ENCODE data around the gene PLVAP.
"Not testable (repeated sequence)": the region's sequence is repeated elsewhere in the genome, so short reads cannot be mapped to it uniquely, and the experiment has no call there.

Gene PLVAP

DNA sequence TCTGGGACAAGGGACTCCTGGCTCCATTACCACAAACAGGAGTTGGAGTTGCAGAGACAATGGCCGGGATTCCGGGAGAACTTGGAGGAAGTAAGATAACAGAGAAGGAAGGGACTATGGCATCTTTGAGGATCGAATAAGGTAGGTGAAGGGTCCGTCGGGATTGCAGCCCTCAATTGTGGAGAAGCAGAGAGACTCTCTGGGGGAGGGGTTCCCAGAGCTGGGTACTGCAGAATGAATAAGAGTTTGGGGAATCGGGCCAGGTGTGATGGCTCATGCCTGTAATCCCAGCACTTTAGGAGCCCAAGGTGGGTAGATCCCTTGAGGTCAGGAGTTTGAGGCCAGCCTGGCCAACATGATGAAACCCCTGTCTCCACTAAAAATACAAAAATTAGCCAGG is 24.5 kb upstream of the PLVAP start:
- DNase-seq (ENCODE audit: low spot score): no peak

DNA sequence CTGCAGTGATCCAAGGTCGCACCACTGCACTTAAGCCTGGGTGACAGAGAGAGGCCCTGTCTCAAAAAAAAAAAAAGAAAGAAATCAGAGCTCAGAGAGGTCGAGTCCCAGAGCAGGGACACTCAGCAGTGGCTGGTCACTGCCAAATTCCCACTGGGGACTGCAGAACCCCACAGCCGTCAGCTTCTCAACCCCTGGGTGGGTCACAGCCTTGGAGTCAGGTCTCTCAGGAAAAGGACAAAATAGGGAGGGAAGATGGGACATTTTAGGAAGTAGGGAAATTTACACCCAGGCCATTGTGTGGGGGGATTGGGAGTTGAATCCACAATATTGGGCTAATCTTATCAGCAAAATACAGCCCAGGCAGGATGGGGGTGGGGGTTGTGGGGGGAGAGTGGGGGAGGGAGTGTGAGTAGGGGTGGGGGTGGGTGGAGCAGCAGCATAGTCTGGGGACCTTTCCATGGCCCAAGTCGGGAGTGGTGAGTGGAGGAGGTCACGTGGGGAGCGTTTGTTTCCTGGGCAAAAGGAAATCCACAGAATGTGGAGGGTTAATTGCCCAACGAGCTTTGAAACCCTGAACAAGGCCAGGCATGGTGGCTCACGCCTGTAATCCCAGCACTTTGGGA is 21.9 kb upstream of the PLVAP start:
- DNase-seq (ENCODE audit: low spot score): no peak

DNA sequence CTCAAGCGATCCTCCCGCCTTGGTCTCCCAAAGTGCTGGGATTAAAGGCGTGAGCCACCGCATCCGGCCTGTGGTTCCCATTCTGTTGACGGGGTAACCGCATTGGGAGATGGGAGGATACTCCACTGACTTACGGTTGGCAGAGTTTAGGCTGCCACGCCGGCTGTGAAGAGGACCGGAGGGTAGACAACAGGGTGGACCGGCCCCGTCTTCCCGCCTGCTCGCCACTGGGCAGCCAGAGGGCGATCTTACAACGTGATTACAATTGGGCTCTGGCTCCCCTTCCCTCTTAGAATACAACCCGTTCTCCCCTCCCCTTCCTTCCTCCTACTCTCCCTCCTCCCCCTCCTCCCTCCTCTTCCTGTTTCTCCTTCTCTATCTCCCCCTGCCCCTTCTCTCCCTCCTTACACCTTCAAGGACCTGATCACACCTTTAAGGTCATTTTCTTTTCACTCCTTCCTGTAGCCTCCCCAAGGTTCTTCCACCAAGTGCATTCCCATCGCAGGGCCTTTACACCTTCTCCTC is 17.8 kb upstream of the PLVAP start:
- DNase-seq (ENCODE audit: low spot score): peak; percentile 70

DNA sequence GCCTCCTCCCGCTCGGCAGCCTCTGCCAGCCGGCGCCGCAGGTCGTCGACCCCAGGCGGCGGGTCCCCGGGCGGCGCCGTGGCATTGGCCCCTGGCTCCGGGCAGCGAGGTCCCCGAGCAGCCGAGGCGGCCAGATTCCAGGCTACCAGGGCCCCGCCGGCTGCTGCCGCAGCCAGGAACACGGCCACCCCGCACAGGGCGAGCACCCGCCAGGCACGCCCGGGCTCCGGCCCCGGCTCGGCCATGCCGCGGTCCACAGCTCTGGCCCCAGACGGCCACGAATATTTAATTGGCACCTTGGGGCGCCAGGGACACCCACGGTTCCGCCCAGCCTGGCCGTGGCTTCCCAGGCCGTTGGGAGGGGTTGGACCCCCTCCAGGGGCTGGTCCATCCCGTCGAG is 16.8 kb upstream of the PLVAP start, which contains the start of gene CCDC194:
Gene CCDC194, minus strand, starts transcription at position 283 of the 400 bp plus-strand sequence. Its CDS starts 38 bp downstream, at position 245.
- DNase-seq (ENCODE audit: low spot score): no peak

GRCh38 chr19:17393002-17393401 is 15.9 kb upstream of the PLVAP start:
- no peak for DNase-seq (ENCODE audit: low spot score)

DNA sequence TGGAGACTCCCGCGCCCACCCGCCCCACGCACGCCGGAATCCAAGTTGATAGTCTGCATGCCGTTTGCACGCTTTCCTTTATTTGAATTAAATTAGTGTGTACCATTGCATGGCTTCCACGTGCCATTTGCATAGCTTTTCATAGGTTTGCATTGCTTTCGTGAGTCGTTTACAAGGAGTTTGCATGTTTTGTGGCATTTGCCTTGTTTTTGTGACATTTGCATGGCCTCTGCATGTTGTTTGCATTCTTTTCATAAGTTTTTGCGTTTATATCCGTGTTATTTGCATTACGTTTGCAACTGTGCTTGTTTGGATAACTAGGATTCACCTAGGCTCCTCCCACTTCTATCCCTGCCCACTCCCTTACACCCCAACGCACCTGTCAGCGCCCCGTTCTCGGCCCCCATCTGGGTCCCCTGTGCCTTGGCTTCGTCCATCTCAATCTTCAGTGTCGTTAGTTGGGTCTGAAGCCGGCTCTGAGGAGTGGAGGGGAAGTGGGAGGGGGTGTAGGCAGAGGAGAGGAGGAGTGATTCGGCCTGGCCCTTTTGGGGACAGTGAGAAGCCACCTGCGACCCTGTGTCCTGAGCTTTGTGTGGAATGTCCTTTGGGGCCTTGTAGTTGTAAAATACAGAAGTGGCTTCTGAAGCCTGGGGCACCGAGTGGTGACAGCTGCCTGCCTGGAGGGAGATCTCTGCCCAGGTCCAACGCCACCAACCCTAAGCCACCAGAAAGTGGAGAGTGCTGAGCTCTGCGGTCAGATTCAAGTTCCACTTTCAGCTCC is 14.4 kb upstream of the PLVAP start:
- DNase-seq (ENCODE audit: low spot score): no peak

- peak; percentile 80 for DNase-seq (ENCODE audit: low spot score)
Observed at GRCh38 chr19:17390665-17391370, 13.7 kb upstream of the PLVAP start.

- DNase-seq (ENCODE audit: low spot score): no peak
Observed at GRCh38 chr19:17389957-17390664, 13.0 kb upstream of the PLVAP start.

DNA sequence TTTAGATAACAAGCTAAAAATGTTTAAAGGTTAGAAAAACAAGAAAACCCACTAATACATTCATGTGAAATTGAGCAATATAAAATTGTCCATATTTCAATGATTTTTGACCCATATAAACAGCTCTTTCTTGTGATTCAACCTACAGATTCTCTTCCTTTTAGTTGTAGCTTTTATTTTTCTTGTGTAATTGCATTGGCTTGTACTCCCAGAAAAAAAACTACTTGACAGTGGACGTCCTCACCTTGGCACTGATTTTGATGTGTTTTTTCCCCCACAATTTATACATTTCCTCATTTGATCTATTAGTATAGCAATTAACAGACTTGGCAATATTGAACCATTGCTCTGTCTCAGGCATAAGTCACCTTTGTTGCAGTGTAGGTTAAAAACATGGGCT is 12.1 kb upstream of the PLVAP start:
- DNase-seq (ENCODE audit: low spot score): no peak

DNA sequence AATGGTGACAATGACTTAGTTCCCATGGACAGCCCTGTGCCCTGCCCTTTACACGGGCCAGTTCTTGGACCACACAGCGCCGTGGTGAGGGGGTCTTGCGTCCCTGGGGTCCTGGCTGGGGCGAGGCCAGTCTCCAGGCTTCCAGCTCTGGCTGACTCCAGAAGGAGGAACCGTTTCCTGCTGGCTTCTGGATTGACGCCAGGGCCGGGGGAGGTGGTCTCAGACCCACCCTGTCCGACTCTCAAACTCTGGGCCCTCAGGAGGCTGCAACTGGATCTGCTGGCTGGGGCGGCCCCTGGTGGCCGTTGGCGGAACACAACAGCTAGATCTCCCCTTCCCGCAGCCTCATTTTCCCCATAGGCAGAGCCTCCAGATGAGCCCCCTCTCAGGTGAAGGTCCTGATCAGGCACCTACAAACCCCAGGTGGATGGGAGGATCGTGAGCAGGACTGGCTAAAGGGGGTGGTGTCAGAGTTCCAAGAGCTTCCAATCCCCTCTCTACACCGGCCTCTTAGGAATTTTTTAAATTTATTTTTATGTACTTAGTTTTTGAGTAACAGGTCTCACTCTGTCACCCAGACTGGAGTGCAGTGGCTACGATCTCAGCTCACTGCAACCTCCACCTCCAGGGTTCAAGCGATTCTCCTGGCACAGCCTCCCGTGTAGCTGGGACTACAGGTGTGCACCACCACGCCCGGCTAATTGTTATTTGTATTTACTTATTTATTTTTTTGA is 8.9 kb upstream of the PLVAP start:
- DNase-seq (ENCODE audit: low spot score): peak; percentile 57

DNA sequence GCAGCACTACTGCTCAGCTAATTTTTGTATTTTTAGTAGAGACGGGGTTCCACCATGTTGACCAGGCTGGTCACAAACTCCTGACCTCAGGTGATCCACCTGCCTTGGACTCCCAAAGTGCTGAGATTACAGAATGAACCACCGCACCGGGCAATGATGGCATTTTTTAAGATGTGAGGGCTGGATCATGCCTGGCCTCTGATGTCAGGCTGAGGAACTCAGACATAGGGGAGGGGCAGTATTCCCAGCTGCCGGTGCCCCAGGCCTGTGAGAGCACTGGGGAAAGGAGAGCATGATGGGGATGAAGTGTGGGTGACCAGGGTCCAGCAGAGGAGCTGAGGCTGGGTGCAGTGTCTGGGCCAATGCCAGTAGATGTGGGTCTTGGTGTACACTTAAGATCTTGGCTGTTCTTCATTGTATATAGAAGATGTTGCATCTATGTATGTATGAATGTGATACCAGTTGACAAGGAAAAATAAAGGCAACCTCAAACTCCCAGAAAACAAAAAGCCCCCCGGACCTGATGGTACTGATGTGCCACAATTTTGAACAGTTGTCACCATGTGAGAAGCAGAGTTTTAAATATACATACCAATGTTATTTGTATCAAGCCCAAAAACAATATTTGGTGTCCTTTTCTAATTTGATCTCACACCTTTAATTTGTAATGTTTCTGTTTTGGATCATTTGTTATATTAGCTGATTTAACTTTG is 3.4 kb upstream of the PLVAP start:
- no peak for DNase-seq (ENCODE audit: low spot score)

DNA sequence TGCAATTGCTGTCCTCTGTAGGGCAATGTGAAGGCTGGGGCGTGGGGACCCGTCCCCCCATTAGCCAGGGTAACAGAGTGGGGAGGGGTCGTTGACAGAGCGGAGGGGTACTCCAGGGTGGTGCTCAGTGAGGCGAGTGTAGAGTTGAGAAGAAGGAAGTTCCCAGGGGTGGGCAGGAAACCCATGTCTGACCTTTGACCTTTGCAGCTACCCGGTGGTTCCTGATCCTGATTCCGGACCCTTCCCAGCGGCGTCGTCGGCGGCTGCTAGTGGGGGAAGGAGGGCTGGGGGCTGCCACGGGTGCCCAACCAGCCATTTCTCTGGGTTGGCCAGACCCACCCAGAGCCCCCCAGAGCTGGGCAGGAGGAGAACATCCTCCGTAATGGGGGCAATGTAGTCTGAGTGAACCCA is 2.1 kb upstream of the PLVAP start:
- DNase-seq (ENCODE audit: low spot score): no peak

- no peak for DNase-seq (ENCODE audit: low spot score)
Observed at GRCh38 chr19:17378271-17378670, 1.1 kb upstream of the PLVAP start.

- no peak for DNase-seq (ENCODE audit: low spot score)
Observed at GRCh38 chr19:17370026-17370587, 7.0 kb downstream of the PLVAP start.

DNA sequence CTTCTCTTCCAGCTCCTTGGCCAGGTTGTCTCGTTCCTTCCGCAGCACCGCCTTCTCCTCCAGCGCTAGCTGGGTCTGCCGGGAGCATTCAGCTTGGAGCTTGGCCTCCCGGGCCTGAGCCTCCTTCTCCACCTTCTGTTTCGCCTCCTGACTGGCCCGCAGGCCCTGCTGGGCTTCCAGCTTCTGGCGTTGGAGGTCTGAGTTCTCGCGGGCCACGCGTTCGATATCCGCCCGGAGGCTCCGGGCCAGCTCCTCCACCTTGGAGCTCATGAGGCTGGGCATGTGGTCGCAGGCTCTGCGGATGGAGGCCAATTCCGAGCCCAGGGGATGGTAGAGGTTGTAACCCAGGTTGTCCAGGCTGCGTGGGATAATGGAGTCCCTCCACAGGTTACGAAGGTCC is 11.8 kb downstream of the PLVAP start:
- no peak for DNase-seq (ENCODE audit: low spot score)

GRCh38 chr19:17363852-17364605 is 13.1 kb downstream of the PLVAP start:
- DNase-seq (ENCODE audit: low spot score): not testable (repeated sequence)

DNA sequence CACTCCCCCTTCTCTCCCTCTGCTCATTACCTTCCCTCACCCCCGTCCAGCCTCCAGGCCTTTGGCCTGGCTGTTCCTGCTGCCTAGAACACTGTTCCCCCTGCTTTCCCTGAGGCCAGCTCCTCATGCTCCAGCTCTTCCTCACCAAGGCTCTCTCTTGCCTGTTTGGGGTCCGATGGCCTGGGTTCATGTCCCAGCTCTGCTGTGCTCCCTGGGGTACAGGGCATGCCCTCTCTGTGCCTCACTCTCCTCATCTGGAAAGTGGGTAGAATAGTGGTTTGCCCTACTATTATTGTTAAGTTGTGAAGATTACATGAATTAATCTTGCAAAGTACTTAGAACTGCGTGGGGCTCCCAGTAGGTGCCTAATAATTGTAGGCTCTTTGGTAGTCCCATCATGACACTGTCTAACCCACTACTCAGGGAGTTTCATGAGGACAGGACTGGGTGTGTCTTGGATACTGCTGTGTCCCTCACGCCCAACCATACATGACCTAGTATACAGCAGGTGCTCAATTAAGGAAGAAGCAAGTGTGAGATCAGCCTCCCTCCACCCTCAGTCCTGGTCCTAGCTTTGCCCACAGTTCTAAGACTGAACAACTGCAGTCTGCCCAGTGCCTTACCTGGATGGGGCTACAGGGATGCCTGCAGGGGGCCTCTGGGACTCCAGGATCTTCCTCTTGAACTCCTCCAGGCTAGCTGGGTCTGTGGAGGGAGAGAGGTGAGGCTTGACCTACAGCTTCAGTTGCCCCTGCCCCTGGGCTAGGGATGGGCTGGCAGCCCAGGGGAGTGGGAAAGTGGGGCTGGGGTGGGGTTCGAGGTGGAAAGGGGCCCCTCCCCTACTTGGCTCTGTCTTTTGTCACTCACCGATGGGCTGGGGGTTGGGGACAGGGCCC is 17.0 kb downstream of the PLVAP start:
- no peak for DNase-seq (ENCODE audit: low spot score)

- DNase-seq (ENCODE audit: low spot score): no peak
Observed at GRCh38 chr19:17358395-17358794, 18.7 kb downstream of the PLVAP start.

DNA sequence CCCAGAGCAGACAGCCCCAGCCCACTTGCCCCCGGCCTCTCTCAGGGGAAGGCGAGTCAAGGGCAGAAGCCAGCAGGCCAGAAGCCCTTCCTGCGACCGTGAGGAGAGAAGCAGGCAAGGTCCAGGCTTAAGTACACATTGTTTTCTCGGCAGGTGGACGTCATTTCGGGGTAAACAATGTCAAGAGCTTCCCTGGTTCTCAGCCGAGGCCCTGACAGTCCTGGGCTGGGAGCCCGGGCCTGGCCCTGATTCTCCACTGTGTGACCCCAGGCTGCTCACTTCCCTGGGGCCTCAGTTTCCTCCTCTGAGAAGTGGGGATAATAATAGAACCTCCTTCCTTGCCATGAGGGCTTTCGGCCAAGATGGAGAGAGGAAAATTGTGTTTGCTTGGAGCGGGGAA is 19.4 kb downstream of the PLVAP start:
- no peak for DNase-seq (ENCODE audit: low spot score)

Measured in CD4-positive, alpha-beta T cell treated with Interleukin-15 for 4 hours (primary cell).